GM19452 (cell line): Measurements from ENCODE around the gene SSC5D.

Experiments used
- ATAC-seq: cut with Tn5 transposase; IDR thresholded peaks from one replicate; pipeline ENCODE4 v1.9.1; 2021; ENCODE audit not compliant: unreplicated experiment

Gene SSC5D

DNA sequence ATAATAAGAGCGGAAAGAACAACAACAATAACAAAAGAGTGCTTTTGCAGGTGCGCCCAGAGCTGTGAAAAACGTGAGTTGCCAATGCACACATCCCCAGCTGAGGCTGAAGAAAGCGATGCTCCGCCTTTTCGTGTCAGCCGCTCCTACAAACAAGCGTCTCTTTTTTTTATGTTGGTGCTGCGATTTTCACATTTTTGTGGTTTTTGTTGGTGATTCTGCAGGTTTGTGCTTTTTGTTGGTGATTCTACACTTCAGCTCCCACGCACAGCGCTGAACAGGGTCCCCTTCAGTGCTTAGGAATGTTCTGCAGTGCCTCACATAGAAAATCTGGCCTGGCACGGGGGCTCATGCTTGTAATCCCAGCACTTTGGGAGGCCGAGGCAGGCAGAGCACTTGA is 64.4 kb downstream of the SSC5D start:
- no peak for ATAC-seq

GRCh38 chr19:55553217-55554182 is 65.3 kb downstream of the SSC5D start:
- ATAC-seq, result no peak

GRCh38 chr19:55554302-55554701 is 66.1 kb downstream of the SSC5D start:
- ATAC-seq, result no peak

DNA sequence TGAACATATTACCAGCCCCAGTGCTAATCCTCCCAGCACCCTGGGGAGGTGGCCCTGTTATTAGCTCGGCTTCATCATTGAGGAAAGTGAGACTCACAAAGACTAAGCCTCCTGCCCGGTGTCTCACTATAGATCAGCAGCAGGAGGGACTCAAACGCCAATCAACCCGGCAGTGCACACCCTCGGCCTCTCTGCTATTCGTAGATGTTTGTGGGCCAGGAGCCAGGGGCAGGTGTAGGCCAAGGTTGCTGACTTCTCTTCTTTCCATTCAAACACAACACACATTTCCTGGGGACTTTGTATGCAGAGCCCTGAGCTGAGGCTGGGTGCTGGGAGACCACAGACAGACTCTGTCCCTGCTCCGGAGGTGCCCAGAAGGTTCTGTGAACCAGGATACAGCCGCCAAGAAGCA is 66.5 kb downstream of the SSC5D start:
- ATAC-seq, result no peak

DNA sequence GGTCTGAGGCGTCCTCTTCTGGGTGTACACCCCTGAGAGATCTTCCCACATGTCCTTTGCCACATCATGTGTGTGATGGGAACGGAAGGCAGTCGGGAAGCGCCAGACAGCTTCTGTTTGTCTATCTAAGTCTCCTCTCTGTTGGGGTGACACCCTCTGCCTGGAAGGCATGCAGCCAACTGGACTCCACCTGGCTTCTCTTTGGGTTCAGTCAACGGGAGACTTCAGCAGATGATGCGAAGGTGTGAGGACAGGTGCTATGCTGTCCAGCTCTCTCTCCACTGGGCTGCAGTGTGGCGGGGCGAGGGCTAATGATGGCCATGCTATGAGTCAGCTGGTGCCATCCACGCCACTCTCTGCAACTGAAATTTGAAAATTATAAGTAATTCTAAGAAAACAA is 71.4 kb downstream of the SSC5D start:
- no peak for ATAC-seq

DNA sequence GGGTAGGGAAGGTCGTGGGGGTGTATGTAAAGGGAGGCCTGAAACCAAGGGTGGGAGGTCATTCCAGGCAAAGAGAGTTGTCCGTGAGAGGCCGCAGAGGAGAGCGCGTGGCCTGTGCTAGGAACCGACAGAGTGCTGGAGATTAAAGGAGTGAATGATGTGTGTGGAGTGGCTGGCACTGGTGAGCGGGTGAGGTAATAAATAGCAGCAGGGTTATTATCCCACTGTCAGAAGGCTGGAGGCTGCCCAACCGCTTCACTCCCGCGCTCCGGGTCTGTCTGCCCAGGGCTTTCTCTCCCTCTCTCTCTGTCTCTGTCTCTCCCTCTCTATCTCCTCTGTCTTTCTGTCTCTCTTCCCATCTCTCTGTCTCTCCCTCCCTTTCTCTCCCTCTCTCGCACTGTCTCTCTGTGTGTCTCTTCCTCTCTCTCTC is 75.0 kb downstream of the SSC5D start:
- no peak for ATAC-seq

GRCh38 chr19:55566823-55567222 is 78.6 kb downstream of the SSC5D start:
- ATAC-seq, result no peak

DNA sequence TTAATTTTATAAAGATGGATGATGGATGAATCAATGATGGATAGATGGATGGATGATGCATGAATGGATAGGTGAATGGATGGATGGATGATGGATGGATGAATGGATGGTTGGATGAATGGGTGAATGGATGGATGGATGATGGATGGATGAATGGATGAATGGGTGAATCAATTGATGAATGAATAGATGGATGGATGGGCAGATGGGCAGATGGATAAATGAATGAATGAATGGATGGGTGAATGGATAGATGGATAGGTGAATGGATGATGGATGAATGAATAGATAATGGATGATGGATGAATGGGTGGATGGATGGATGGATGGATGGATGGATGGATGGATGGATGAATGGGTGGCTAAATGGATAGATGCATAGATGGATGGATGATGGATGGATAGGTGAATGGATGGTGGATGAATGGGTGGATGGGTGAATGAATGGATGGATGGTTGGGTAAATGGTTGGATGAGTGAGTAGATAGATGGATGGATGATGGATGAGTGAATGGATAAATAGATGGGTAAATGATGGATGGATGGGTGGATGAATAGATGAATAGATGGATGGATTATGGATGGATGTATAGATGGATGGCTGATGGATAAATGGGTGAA is 79.6 kb downstream of the SSC5D start:
- no peak for ATAC-seq
